IMR-90 (cell line): ENCODE results near the gene C1orf141. TPM values are rescaled to one million over a fixed set of nuclear protein-coding genes. Genes with fewer than 3 reads are reported as not detected.

ENCODE experiments used
- ATAC-seq: fragments of 200-7000 bp; cut with Tn5 transposase; 2 replicates; pipeline ENCODE4 v1.9.1; 2020; ENCODE audit warnings: low read depth, mild to moderate bottlenecking, moderate library complexity
- BruUV-seq: library from RNA; stranded (reverse); fragments of 400-500 nt; replicated peaks from 2 replicates; lab custom pipeline; 2021; lab: Mats Ljungman, UMichigan
- CTCF ChIA-PET: fragments of 300-600 bp; formaldehyde crosslinking; extraction: SDS; loops from one replicate; lab custom pipeline; 2021; ENCODE audit warnings: antibody characterized with exemption; lab: Yijun Ruan, JAX
- POLR2A ChIA-PET: fragments of 300-600 bp; sonication (Branson Sonifier 250); formaldehyde crosslinking; loops from one replicate; lab custom pipeline; 2022; ENCODE audit warnings: antibody characterized with exemption; ENCODE audit not compliant: unreplicated experiment; lab: Charles Lee
- DNase-seq: peaks from one replicate; pipeline ENCODE4 v3.0.0; 2013
- H2AFZ ChIP-seq: replicated peaks from 2 replicates; pipeline ENCODE3; 2013; ENCODE audit warnings: low read length, mild to moderate bottlenecking; ENCODE audit not compliant: poor library complexity
- H2AK5ac ChIP-seq: 2 replicates; pipeline ENCODE4 v1.6.1; 2013; ENCODE audit warnings: low read depth, low read length, inconsistent platforms
- H2AK9ac ChIP-seq: replicated peaks from 2 replicates; pipeline ENCODE3; 2013; ENCODE audit warnings: mild to moderate bottlenecking, low read depth, low read length, moderate library complexity; ENCODE audit not compliant: poor library complexity
- H2BK120ac ChIP-seq: 2 replicates; pipeline ENCODE4 v1.6.1; 2013; ENCODE audit warnings: low read depth, low read length, inconsistent platforms
- H2BK15ac ChIP-seq: 3 replicates; pipeline ENCODE4 v1.6.1; 2013; ENCODE audit warnings: low read depth, low read length, inconsistent platforms
- H2BK20ac ChIP-seq: 2 replicates; pipeline ENCODE4 v1.6.1; 2013; ENCODE audit warnings: low read depth, mild to moderate bottlenecking, inconsistent platforms, low read length, moderate library complexity
- H2BK5ac ChIP-seq: 2 replicates; pipeline ENCODE4 v1.6.1; 2013; ENCODE audit warnings: mild to moderate bottlenecking, low read depth, low read length, inconsistent platforms; ENCODE audit not compliant: poor library complexity, severe bottlenecking
- H3K14ac ChIP-seq: replicated peaks from 2 replicates; pipeline ENCODE4 v1.6.1; 2013; ENCODE audit warnings: low read depth, low read length, inconsistent platforms
- H3K18ac ChIP-seq: 2 replicates; pipeline ENCODE4 v1.6.1; 2013; ENCODE audit warnings: low read depth, low read length, control low read depth
- H3K23ac ChIP-seq: 2 replicates; pipeline ENCODE4 v1.6.1; 2013; ENCODE audit warnings: low read depth, low read length, inconsistent platforms
- H3K27ac ChIP-seq: 2 replicates; pipeline ENCODE4 v1.5.1; 2013; ENCODE audit warnings: mild to moderate bottlenecking, control low read depth, low read length; ENCODE audit not compliant: insufficient read depth
- H3K27me3 ChIP-seq: 2 replicates; pipeline ENCODE4 v1.6.1; 2013; ENCODE audit warnings: low read length; ENCODE audit not compliant: control insufficient read depth, insufficient read depth
- H3K36me3 ChIP-seq: 2 replicates; pipeline ENCODE4 v1.6.1; 2013; ENCODE audit warnings: low read length, mixed read lengths; ENCODE audit not compliant: control insufficient read depth, insufficient read depth
- H3K4ac ChIP-seq: 2 replicates; pipeline ENCODE4 v1.6.1; 2013; ENCODE audit warnings: low read depth, low read length, inconsistent platforms
- H3K4me1 ChIP-seq: 2 replicates; pipeline ENCODE4 v1.6.1; 2013; ENCODE audit warnings: low read length, mixed read lengths; ENCODE audit not compliant: control insufficient read depth, insufficient read depth
- H3K4me2 ChIP-seq: 2 replicates; pipeline ENCODE4 v1.6.1; 2013; ENCODE audit warnings: low read depth, mild to moderate bottlenecking, control low read depth, low read length, moderate library complexity
- H3K4me3 ChIP-seq: 2 replicates; pipeline ENCODE4 v1.5.1; 2013; ENCODE audit warnings: low read depth, mild to moderate bottlenecking, control low read depth, low read length, moderate library complexity; ENCODE audit not compliant: insufficient read depth
- H3K56ac ChIP-seq: 2 replicates; pipeline ENCODE4 v1.6.1; 2013; ENCODE audit warnings: low read length, inconsistent platforms; ENCODE audit not compliant: insufficient read depth; ENCODE audit errors: extremely low read depth
- H3K79me1 ChIP-seq, 2 experiments: 2 replicates each; pipeline ENCODE4 v1.6.1; 2013; ENCODE audit warnings: low read length in 2 of 2, inconsistent platforms in 1 of 2, low read depth in 1 of 2
- H3K9ac ChIP-seq: 2 replicates; pipeline ENCODE4 v1.6.1; 2013; ENCODE audit warnings: low read depth, low read length, control low read depth
- H3K9me1 ChIP-seq: 2 replicates; pipeline ENCODE4 v1.6.1; 2013; ENCODE audit warnings: low read length, inconsistent platforms; ENCODE audit not compliant: insufficient read depth
- H3K9me3 ChIP-seq: 2 replicates; pipeline ENCODE4 v1.6.1; 2013; ENCODE audit warnings: low read length; ENCODE audit not compliant: control insufficient read depth, insufficient read depth
- H4K20me1 ChIP-seq: 2 replicates; pipeline ENCODE4 v1.6.1; 2013; ENCODE audit warnings: low read length, inconsistent platforms; ENCODE audit not compliant: insufficient read depth
- H4K5ac ChIP-seq: 2 replicates; pipeline ENCODE4 v1.6.1; 2013; ENCODE audit warnings: mild to moderate bottlenecking, low read depth, low read length, control low read depth
- H4K8ac ChIP-seq, 2 experiments: 2 replicates each; pipeline ENCODE4 v1.6.1; 2013; ENCODE audit warnings: low read depth in 2 of 2, low read length in 2 of 2, control low read depth in 1 of 2, inconsistent platforms in 1 of 2
- H4K91ac ChIP-seq: 2 replicates; pipeline ENCODE4 v1.6.1; 2013; ENCODE audit warnings: low read depth, low read length, inconsistent platforms; ENCODE audit not compliant: insufficient read depth
- BHLHE40 ChIP-seq: fragments of 150-350 bp; IDR thresholded peaks from 2 replicates; pipeline ENCODE4 v1.6.1; 2016; ENCODE audit warnings: mild to moderate bottlenecking, low read depth, low read length
- CEBPB ChIP-seq: IDR thresholded peaks from 2 replicates; pipeline ENCODE4 v1.6.1; 2012; ENCODE audit warnings: low read depth, low read length, improper control_type of control experiment
- CHD1 ChIP-seq: IDR thresholded peaks from 2 replicates; pipeline ENCODE4 v1.6.1; 2012; ENCODE audit warnings: low read depth, low read length, improper control_type of control experiment
- FOS ChIP-seq: fragments of 150-350 bp; IDR thresholded peaks from 2 replicates; pipeline ENCODE4 v1.6.1; 2016; ENCODE audit warnings: low read depth, low read length
- MAFK ChIP-seq: IDR thresholded peaks from 2 replicates; pipeline ENCODE4 v1.6.1; 2012; ENCODE audit warnings: low read depth, low read length, improper control_type of control experiment
- MAZ ChIP-seq: IDR thresholded peaks from 2 replicates; pipeline ENCODE4 v1.6.1; 2012; ENCODE audit warnings: low read depth, mild to moderate bottlenecking, low read length, improper control_type of control experiment, moderate library complexity, borderline replicate concordance
- MXI1 ChIP-seq: IDR thresholded peaks from 2 replicates; pipeline ENCODE4 v1.6.1; 2012; ENCODE audit warnings: low read depth, mild to moderate bottlenecking, low read length, moderate library complexity, borderline replicate concordance
- NFE2L2 ChIP-seq: fragments of 150-350 bp; IDR thresholded peaks from 2 replicates; pipeline ENCODE4 v1.6.1; 2016; ENCODE audit warnings: low read depth, mild to moderate bottlenecking, low read length
- POLR2A ChIP-seq: IDR thresholded peaks from 2 replicates; pipeline ENCODE4 v1.6.1; 2012; ENCODE audit warnings: mild to moderate bottlenecking, low read depth, low read length
- RAD21 ChIP-seq: IDR thresholded peaks from 2 replicates; pipeline ENCODE4 v1.6.1; 2012; ENCODE audit warnings: low read length, improper control_type of control experiment
- RCOR1 ChIP-seq: IDR thresholded peaks from 2 replicates; pipeline ENCODE4 v1.6.1; 2012; ENCODE audit warnings: mild to moderate bottlenecking, low read length, improper control_type of control experiment; ENCODE audit not compliant: insufficient replicate concordance
- RFX5 ChIP-seq: IDR thresholded peaks from 2 replicates; pipeline ENCODE4 v1.8.0; 2012; ENCODE audit warnings: low read depth, mild to moderate bottlenecking, low read length, moderate library complexity
- SMC3 ChIP-seq: fragments of 150-350 bp; IDR thresholded peaks from 2 replicates; pipeline ENCODE4 v1.6.1; 2016; ENCODE audit warnings: low read depth, mild to moderate bottlenecking, antibody characterized with exemption, low read length, moderate library complexity
- whole genome bisulfite sequencing, 2 experiments: methylation state at CpG; one replicate each; pipeline versions ENCODE4 v1.1.5 to v1.1.7; 2013; ENCODE audit warnings: missing lambda C conversion rate in 2 of 2; ENCODE audit not compliant: insufficient read length in 1 of 2; ENCODE audit errors: extremely low coverage in 2 of 2; 5-methylcytosine and 5-hydroxymethylcytosine counted together
- dilution Hi-C: fragments of 300-500 bp; cut with HindIII; formaldehyde crosslinking; loops from one replicate; pipeline ENCODE4 v1.14.3; 2018; ENCODE audit warnings: low sequenced_read_pairs; ENCODE audit not compliant: unreplicated experiment
- in situ Hi-C: fragments of 300-500 bp; cut with MboI; formaldehyde crosslinking; loops from 3 replicates; pipeline ENCODE4 v1.14.3; 2019; ENCODE audit warnings: low sequenced_read_pairs, inconsistent platforms, mixed read lengths
- intact Hi-C: fragments of 100-400 bp; cut with micrococcal nuclease; formaldehyde crosslinking; loops from 2 replicates; pipeline ENCODE4 v1.10.0; 2022
- polyA plus RNA-seq, 3 experiments: library from polyadenylated mRNA; depleted of rRNA; stranded (reverse); fragments of >200 nt; gene quantifications; 2 replicates each; pipeline ENCODE4 v1.2.3, GENCODE V29; 2012; ENCODE audit warnings: low replicate concordance in 1 of 3
- total RNA-seq: library from RNA; depleted of rRNA; stranded (reverse); fragments of >200 nt; gene quantifications from 2 replicates; pipeline ENCODE4 v1.2.3, GENCODE V29; 2012
- TF ChIP-seq, protein P1 (sequence below): fragments of 150-350 bp; IDR thresholded peaks from 2 replicates; pipeline ENCODE4 v1.6.1; 2016; ENCODE audit warnings: low read depth, mild to moderate bottlenecking, low read length, moderate library complexity, borderline replicate concordance
- TF ChIP-seq, protein P2 (sequence below): fragments of 150-350 bp; IDR thresholded peaks from 2 replicates; pipeline ENCODE4 v1.6.1; 2017; ENCODE audit warnings: mild to moderate bottlenecking, antibody characterized with exemption, low read length, low read depth
- TF ChIP-seq, protein P3 (sequence below): conservative IDR thresholded peaks from 2 replicates; pipeline ENCODE4 v1.5.1; 2012; ENCODE audit warnings: mild to moderate bottlenecking, low read depth, low read length, improper control_type of control experiment

C1orf141 gene
- total and polyA plus RNA-seq, 2 of the 4 experiments (the other 2 are of a cell fraction): not detected

DNA sequence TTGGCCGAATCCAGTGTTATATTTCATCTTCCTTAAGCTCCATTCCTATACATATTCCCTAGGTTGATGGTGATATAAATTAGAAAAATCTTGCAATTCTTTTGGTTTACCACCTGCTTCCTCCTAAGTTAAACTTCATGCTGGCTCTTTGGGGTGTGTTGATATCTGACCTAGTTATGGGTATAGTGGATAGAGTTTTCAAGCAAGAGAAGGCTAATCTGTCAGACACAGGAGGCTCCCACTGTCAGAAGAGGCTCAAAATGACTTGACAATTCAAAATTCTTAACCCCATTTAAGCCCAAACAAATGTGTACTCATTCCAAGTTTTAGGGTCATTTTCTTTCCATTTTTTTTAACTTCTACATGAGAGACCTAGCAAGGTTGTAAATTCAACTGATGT lies 72.4 kb downstream of the C1orf141 start:
- Histone ChIP-seq H4K5ac (no peak overlapping the region), H3K27me3 (no peaks in the 10 kb centered on the region), H3K79me1 (peaks cover 0 to 9% of the 10 kb centered on the region in 2 experiments; a peak in 1 of 4 replicates), H3K27ac (no peak overlapping the region), H4K91ac (peak overlapping the region; percentile 54; the same call in 1 of the 2 replicates), H4K20me1 (no peaks in the 10 kb centered on the region), H3K14ac (no peak overlapping the region), H3K23ac (no peak overlapping the region; the same call in 1 of the 2 replicates), H3K4me3 (no peak overlapping the region), H3K18ac (no peak overlapping the region), H2BK120ac (peak overlapping the region; percentile 61), H3K36me3 (no peaks in the 10 kb centered on the region), H2BK20ac (0 out of 2 replicates have a peak overlapping the region, but pooled peaks have one; percentile 64), H4K8ac (no peak overlapping the region), H3K4ac (no peak overlapping the region), H2AFZ (no peak overlapping the region), H3K9me1 (peaks cover 9% of the 10 kb centered on the region), H2BK15ac (peak overlapping the region; percentile 89; the same call in 1 of the 3 replicates), H3K9me3 (peaks cover under 1% of the 10 kb centered on the region), H3K4me1 (peaks cover 21% of the 10 kb centered on the region), H2AK9ac (no peak overlapping the region), H3K4me2 (no peak overlapping the region), H2AK5ac (no peak overlapping the region), H2BK5ac (no peak overlapping the region), H3K56ac (no peak overlapping the region), H3K9ac (no peak overlapping the region)
- ChIA-PET POLR2A (no interaction called here), CTCF (no interaction called here)
- intact Hi-C loops: loop anchor here (10.0 kb wide), 1 partner anchor 52 kb away; no protein-coding TSS in a partner anchor
- dilution Hi-C loops: no loop called here
- DNase-seq (no peak), ATAC-seq (no peak)
- WGBS, 2 experiments: no CpG with 5 or more reads among the region's 1 CpG
- BruUV-seq: no TSS peak
- in situ Hi-C loops: no loop called here
- TF ChIP-seq CEBPB (no peak), MAFK (no peak), MXI1 (no peak), SMC3 (no peak), RFX5 (no peak), MAZ (no peak), RCOR1 (no peak), CHD1 (no peak), RAD21 (no peak), NFE2L2 (no peak), POLR2A (no peak), BHLHE40 (no peak), FOS (no peak)
- TF ChIP-seq, protein P1, sequence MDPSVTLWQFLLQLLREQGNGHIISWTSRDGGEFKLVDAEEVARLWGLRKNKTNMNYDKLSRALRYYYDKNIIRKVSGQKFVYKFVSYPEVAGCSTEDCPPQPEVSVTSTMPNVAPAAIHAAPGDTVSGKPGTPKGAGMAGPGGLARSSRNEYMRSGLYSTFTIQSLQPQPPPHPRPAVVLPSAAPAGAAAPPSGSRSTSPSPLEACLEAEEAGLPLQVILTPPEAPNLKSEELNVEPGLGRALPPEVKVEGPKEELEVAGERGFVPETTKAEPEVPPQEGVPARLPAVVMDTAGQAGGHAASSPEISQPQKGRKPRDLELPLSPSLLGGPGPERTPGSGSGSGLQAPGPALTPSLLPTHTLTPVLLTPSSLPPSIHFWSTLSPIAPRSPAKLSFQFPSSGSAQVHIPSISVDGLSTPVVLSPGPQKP: no peak
- TF ChIP-seq, protein P2, sequence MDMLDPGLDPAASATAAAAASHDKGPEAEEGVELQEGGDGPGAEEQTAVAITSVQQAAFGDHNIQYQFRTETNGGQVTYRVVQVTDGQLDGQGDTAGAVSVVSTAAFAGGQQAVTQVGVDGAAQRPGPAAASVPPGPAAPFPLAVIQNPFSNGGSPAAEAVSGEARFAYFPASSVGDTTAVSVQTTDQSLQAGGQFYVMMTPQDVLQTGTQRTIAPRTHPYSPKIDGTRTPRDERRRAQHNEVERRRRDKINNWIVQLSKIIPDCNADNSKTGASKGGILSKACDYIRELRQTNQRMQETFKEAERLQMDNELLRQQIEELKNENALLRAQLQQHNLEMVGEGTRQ: no peak
- TF ChIP-seq, protein P3, sequence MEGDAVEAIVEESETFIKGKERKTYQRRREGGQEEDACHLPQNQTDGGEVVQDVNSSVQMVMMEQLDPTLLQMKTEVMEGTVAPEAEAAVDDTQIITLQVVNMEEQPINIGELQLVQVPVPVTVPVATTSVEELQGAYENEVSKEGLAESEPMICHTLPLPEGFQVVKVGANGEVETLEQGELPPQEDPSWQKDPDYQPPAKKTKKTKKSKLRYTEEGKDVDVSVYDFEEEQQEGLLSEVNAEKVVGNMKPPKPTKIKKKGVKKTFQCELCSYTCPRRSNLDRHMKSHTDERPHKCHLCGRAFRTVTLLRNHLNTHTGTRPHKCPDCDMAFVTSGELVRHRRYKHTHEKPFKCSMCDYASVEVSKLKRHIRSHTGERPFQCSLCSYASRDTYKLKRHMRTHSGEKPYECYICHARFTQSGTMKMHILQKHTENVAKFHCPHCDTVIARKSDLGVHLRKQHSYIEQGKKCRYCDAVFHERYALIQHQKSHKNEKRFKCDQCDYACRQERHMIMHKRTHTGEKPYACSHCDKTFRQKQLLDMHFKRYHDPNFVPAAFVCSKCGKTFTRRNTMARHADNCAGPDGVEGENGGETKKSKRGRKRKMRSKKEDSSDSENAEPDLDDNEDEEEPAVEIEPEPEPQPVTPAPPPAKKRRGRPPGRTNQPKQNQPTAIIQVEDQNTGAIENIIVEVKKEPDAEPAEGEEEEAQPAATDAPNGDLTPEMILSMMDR: no peak
